8988T (cell line): ENCODE results near the gene FAM124A.

Experiments
- DNase-seq: peaks from one replicate; pipeline ENCODE4 v3.0.0; 2011

The FAM124A gene

GRCh38 chr13:51221674-51222036 lies 543 bp upstream of the FAM124A start:
- no peak for DNase-seq

- DNase-seq, result peak; percentile 39
Observed at GRCh38 chr13:51222686-51223559, 725 bp downstream of the FAM124A start.

- no peak for DNase-seq
Observed at GRCh38 chr13:51223560-51224270, 1.5 kb downstream of the FAM124A start.

- no peak for DNase-seq
Observed at GRCh38 chr13:51225029-51225428, 2.8 kb downstream of the FAM124A start.

GRCh38 chr13:51227404-51227803 lies 5.2 kb downstream of the FAM124A start:
- no peak for DNase-seq

- no peak for DNase-seq
Observed at GRCh38 chr13:51229101-51229719, 7.0 kb downstream of the FAM124A start.

GRCh38 chr13:51229731-51230130 lies 7.5 kb downstream of the FAM124A start:
- DNase-seq, result no peak

- DNase-seq, result no peak
Observed at GRCh38 chr13:51230477-51231105, 8.4 kb downstream of the FAM124A start.

GRCh38 chr13:51231456-51231855 lies 9.3 kb downstream of the FAM124A start:
- no peak for DNase-seq

- DNase-seq, result no peak
Observed at GRCh38 chr13:51232328-51232727, 10.1 kb downstream of the FAM124A start.

GRCh38 chr13:51233117-51233826 lies 11.1 kb downstream of the FAM124A start:
- DNase-seq, result no peak

GRCh38 chr13:51234676-51235075 lies 12.5 kb downstream of the FAM124A start:
- no peak for DNase-seq

- DNase-seq, result no peak
Observed at GRCh38 chr13:51235186-51235585, 13.0 kb downstream of the FAM124A start.

- no peak for DNase-seq
Observed at GRCh38 chr13:51235756-51236490, 13.7 kb downstream of the FAM124A start.

- no peak for DNase-seq
Observed at GRCh38 chr13:51236491-51236792, 14.2 kb downstream of the FAM124A start.

GRCh38 chr13:51237386-51237785 lies 15.2 kb downstream of the FAM124A start:
- DNase-seq, result no peak

- no peak for DNase-seq
Observed at GRCh38 chr13:51237887-51238286, 15.7 kb downstream of the FAM124A start.

GRCh38 chr13:51240178-51240577 lies 18.0 kb downstream of the FAM124A start:
- no peak for DNase-seq

GRCh38 chr13:51240958-51241357 lies 18.8 kb downstream of the FAM124A start:
- no peak for DNase-seq

- DNase-seq, result no peak
Observed at GRCh38 chr13:51241720-51242119, 19.5 kb downstream of the FAM124A start.

GRCh38 chr13:51243227-51243626 lies 21.0 kb downstream of the FAM124A start:
- no peak for DNase-seq

GRCh38 chr13:51243832-51244231 lies 21.6 kb downstream of the FAM124A start:
- no peak for DNase-seq
